Endothelial cell of umbilical vein (primary cell): ENCODE data around the gene UHRF1. TPM values are rescaled to one million over a fixed set of nuclear protein-coding genes. Genes with fewer than 3 reads are reported as not detected.

ENCODE experiments used
- BruUV-seq: library from RNA; stranded (reverse); fragments of 400-500 nt; replicated peaks from 2 replicates; lab custom pipeline; 2021; lab: Mats Ljungman, UMichigan
- CTCF ChIA-PET: fragments of 300-600, 350-600 bp; sonication (Branson Sonifier 250); formaldehyde crosslinking; loops from one replicate; lab custom pipeline; 2021; ENCODE audit warnings: antibody characterized with exemption, inconsistent platforms; lab: Charles Lee
- POLR2A ChIA-PET: fragments of 300-600, 350-600 bp; sonication (Branson Sonifier 250); formaldehyde crosslinking; loops from one replicate; lab custom pipeline; 2021; ENCODE audit warnings: antibody characterized with exemption, inconsistent platforms; lab: Charles Lee
- DNase-seq: peaks from one replicate; pipeline ENCODE4 v3.0.0-alpha.2; 2011; ENCODE audit warnings: low read depth, low spot score
- FAIRE-seq: peaks from 2 replicates; lab custom pipeline; 2011; peaks lifted over from hg19 to GRCh38; lab: Jason Lieb, UNC
- H2AFZ ChIP-seq: 2 replicates; pipeline ENCODE4 v1.6.0; 2012; ENCODE audit warnings: low read depth, low read length, control low read depth, inconsistent platforms
- H3K27ac ChIP-seq: 2 replicates; pipeline ENCODE4 v1.5.1; 2011; ENCODE audit warnings: low read depth, mild to moderate bottlenecking, control low read depth, low read length, moderate library complexity; ENCODE audit not compliant: insufficient read depth
- H3K27me3 ChIP-seq, 2 experiments: 2 replicates each; pipeline versions ENCODE4 v1.6.0 to v1.6.1; 2011; ENCODE audit warnings: low read length in 2 of 2, mixed read lengths in 1 of 2; ENCODE audit not compliant: control insufficient read depth in 2 of 2, insufficient read depth in 2 of 2
- H3K36me3 ChIP-seq, 2 experiments: 2 replicates in 1 of 2; 3 replicates in 1 of 2; pipeline ENCODE4 v1.5.1; 2011; ENCODE audit warnings: low read length in 2 of 2, mild to moderate bottlenecking in 1 of 2, moderate library complexity in 1 of 2; ENCODE audit not compliant: control insufficient read depth in 2 of 2, insufficient read depth in 2 of 2; ENCODE audit errors: extremely low read depth in 1 of 2
- H3K4me1 ChIP-seq: 3 replicates; pipeline ENCODE4 v1.5.1; 2011; ENCODE audit warnings: mild to moderate bottlenecking, low read length; ENCODE audit not compliant: control insufficient read depth, insufficient read depth; ENCODE audit errors: extremely low read depth
- H3K4me2 ChIP-seq: 2 replicates; pipeline ENCODE4 v1.6.1; 2011; ENCODE audit warnings: low read length, control low read depth, mixed read lengths; ENCODE audit not compliant: insufficient read depth
- H3K4me3 ChIP-seq, 3 experiments: fragments of 200-600 bp in 1 of 3; sonication (generic), shearing (Covaris generic) in 1 of 3; replicated peaks in 1 of 3; 2 replicates each; pipeline ENCODE4 v1.5.1; 2011 to 2016; ENCODE audit warnings: control low read depth in 3 of 3, low read length in 3 of 3, mild to moderate bottlenecking in 2 of 3, inconsistent platforms in 1 of 3, low read depth in 1 of 3, moderate library complexity in 1 of 3; ENCODE audit not compliant: insufficient read depth in 1 of 3
- H3K79me2 ChIP-seq: 2 replicates; pipeline ENCODE4 v1.6.0; 2012; ENCODE audit warnings: low read length, inconsistent platforms; ENCODE audit not compliant: control insufficient read depth, insufficient read depth
- H3K9ac ChIP-seq: replicated peaks from 2 replicates; pipeline ENCODE3; 2011; ENCODE audit warnings: low read length, control low read depth; ENCODE audit not compliant: insufficient read depth; ENCODE audit errors: extremely low read depth
- H3K9me1 ChIP-seq: replicated peaks from 3 replicates; pipeline ENCODE4 v1.6.0; 2011; ENCODE audit warnings: mild to moderate bottlenecking, low read length; ENCODE audit not compliant: control insufficient read depth, insufficient read depth; ENCODE audit errors: extremely low read depth
- H3K9me3 ChIP-seq: replicated peaks from 2 replicates; pipeline ENCODE4 v1.5.1; 2012; ENCODE audit warnings: low read length, inconsistent platforms; ENCODE audit not compliant: control insufficient read depth, insufficient read depth
- H4K20me1 ChIP-seq: replicated peaks from 2 replicates; pipeline ENCODE3; 2011; ENCODE audit warnings: mild to moderate bottlenecking, low read length; ENCODE audit not compliant: control insufficient read depth, insufficient read depth; ENCODE audit errors: extremely low read depth
- EZH2 ChIP-seq: IDR thresholded peaks from 2 replicates; pipeline ENCODE4 v1.6.1; 2012; ENCODE audit warnings: borderline replicate concordance, low read depth, mild to moderate bottlenecking, moderate library complexity, low read length, inconsistent platforms; ENCODE audit not compliant: severe bottlenecking
- FOS ChIP-seq: IDR thresholded peaks from 2 replicates; pipeline ENCODE4 v1.6.1; 2011; ENCODE audit warnings: mild to moderate bottlenecking, low read length, moderate library complexity, borderline replicate concordance; ENCODE audit not compliant: insufficient read depth
- GATA2 ChIP-seq: IDR thresholded peaks from 2 replicates; pipeline ENCODE4 v1.7.0; 2011; ENCODE audit warnings: low read depth, mild to moderate bottlenecking, moderate library complexity, mixed read lengths, low read length; ENCODE audit not compliant: insufficient read length, insufficient read depth
- JUN ChIP-seq: IDR thresholded peaks from 2 replicates; pipeline ENCODE4 v1.6.1; 2011; ENCODE audit warnings: borderline replicate concordance, low read depth; ENCODE audit not compliant: insufficient read length, insufficient read depth
- MYC ChIP-seq: IDR thresholded peaks from one replicate; pipeline ENCODE4 v1.6.1; 2011; ENCODE audit warnings: mild to moderate bottlenecking, low read depth, low read length
- POLR2A ChIP-seq: IDR thresholded peaks from 2 replicates; pipeline ENCODE4 v1.6.1; 2012; ENCODE audit warnings: low read depth, mild to moderate bottlenecking, control low read depth, low read length
- POLR2AphosphoS5 ChIP-seq: IDR thresholded peaks from 2 replicates; pipeline ENCODE4 v1.6.1; 2012; ENCODE audit warnings: low read depth, mild to moderate bottlenecking, control low read depth, low read length, moderate library complexity; ENCODE audit not compliant: insufficient read depth
- dilution Hi-C: fragments of 300-500 bp; cut with MboI; formaldehyde crosslinking; loops from one replicate; pipeline ENCODE4 v1.15.0; 2019; ENCODE audit warnings: low sequenced_read_pairs; ENCODE audit not compliant: extremely low pct_ligation_motif_present
- intact Hi-C: fragments of 100-400 bp; cut with micrococcal nuclease; formaldehyde crosslinking; loops from one replicate; pipeline ENCODE4 v1.10.0; 2022
- polyA plus RNA-seq, 4 experiments: library from polyadenylated mRNA; depleted of rRNA in 3 of 4; stranded (reverse) in 3 of 4; unstranded in 1 of 4; fragments of >200 nt; gene quantifications; 2 replicates each; pipeline versions ENCODE4 v1.2.1 to v1.2.3, GENCODE V29; 2011 to 2012; ENCODE audit warnings: missing spikeins in 1 of 4
- total RNA-seq: library from RNA; stranded (reverse); gene quantifications from 2 replicates; pipeline ENCODE4 v1.2.3, GENCODE V29; 2021
- TF ChIP-seq, protein P1 (sequence below): IDR thresholded peaks from 2 replicates; pipeline ENCODE4 v1.6.1; 2011; ENCODE audit not compliant: insufficient read depth, insufficient read length
- TF ChIP-seq, protein P2 (sequence below), 2 donors: IDR thresholded peaks; 1 replicate in 1 of 2; 2 replicates in 1 of 2; pipeline ENCODE4 v1.5.1; 2011; ENCODE audit warnings: low read length in 2 of 2, mild to moderate bottlenecking in 2 of 2, moderate library complexity in 2 of 2, control low read depth in 1 of 2, inconsistent platforms in 1 of 2, low read depth in 1 of 2; ENCODE audit not compliant: insufficient read depth in 1 of 2; ENCODE audit errors: extremely low read depth in 1 of 2

Gene UHRF1
- total and polyA plus RNA-seq, 2 donors (not counting 3 experiments of a cell fraction or from before 2014, with no cell fraction given), result 13.3 to 76.8 TPM

DNA sequence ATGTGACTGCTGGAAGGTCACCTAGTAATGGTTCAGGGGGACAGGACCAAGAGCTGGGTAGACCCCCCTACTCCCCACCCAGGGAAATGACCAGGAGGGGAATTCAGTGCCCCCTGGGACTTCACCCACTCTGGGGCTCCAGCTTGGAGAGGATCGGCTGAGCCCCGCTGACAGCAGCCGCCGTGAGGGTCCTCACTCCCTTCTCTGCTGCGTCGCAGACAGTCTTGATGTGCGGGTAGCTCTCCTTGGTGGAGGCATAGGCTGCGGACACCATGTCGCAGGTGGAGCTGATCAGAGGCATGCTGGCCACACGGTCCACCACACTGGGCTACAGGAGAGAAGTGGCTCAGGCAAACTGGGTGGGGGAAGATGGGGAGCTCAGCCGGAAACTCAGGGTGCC is 49.6 kb upstream of the UHRF1 start:
- Histone ChIP-seq H3K4me3 (no peak overlapping the region), H3K27ac (no peak overlapping the region), H3K9ac (no peak overlapping the region), H3K27me3 (no peaks in the 10 kb centered on the region), H2AFZ (no peak overlapping the region), H3K4me2 (no peak overlapping the region), H3K9me3 (no peaks in the 10 kb centered on the region), H4K20me1 (no peaks in the 10 kb centered on the region), H3K36me3 (peaks cover 0 to 28% of the 10 kb centered on the region in 2 experiments), H3K79me2 (peaks cover 13% of the 10 kb centered on the region), H3K4me1 (no peaks in the 10 kb centered on the region), H3K9me1 (no peaks in the 10 kb centered on the region)
- DNase-seq, result no peak
- POLR2A ChIA-PET, result no interaction called here
- CTCF ChIA-PET, result interaction anchor here (0.8 kb wide), 1 partner anchor 172 kb away, joined by 3 read pairs; no protein-coding TSS in a partner anchor
- intact Hi-C loops (no loop called here), dilution Hi-C loops (no loop called here)
- TF ChIP-seq GATA2 (no peak), JUN (no peak), EZH2 (no peak), MYC (no peak), POLR2AphosphoS5 (no peak), POLR2A (no peak), FOS (no peak)
- TF ChIP-seq, protein P1, sequence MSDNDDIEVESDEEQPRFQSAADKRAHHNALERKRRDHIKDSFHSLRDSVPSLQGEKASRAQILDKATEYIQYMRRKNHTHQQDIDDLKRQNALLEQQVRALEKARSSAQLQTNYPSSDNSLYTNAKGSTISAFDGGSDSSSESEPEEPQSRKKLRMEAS, result no peak
- TF ChIP-seq, protein P2, sequence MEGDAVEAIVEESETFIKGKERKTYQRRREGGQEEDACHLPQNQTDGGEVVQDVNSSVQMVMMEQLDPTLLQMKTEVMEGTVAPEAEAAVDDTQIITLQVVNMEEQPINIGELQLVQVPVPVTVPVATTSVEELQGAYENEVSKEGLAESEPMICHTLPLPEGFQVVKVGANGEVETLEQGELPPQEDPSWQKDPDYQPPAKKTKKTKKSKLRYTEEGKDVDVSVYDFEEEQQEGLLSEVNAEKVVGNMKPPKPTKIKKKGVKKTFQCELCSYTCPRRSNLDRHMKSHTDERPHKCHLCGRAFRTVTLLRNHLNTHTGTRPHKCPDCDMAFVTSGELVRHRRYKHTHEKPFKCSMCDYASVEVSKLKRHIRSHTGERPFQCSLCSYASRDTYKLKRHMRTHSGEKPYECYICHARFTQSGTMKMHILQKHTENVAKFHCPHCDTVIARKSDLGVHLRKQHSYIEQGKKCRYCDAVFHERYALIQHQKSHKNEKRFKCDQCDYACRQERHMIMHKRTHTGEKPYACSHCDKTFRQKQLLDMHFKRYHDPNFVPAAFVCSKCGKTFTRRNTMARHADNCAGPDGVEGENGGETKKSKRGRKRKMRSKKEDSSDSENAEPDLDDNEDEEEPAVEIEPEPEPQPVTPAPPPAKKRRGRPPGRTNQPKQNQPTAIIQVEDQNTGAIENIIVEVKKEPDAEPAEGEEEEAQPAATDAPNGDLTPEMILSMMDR (IDR thresholded peaks at IDR 0.05; ENCODE audit: extremely low read depth in 1 of 2, insufficient read depth in 1 of 2, low read depth in 1 of 2, low read length in 2 of 2), result no peak
- BruUV-seq, result no TSS peak
- no peak for FAIRE-seq
